H9 (cell line): ENCODE data around the gene KCMF1. TPM values are rescaled to one million over a fixed set of nuclear protein-coding genes. Genes with fewer than 3 reads are reported as not detected.

Experiments used
- DNase-seq: peaks from one replicate; pipeline ENCODE4 v3.0.0-alpha.2; 2017
- H2AFZ ChIP-seq: one replicate; pipeline ENCODE4 v1.6.1; 2013; ENCODE audit warnings: mild to moderate bottlenecking, low read length, control low read depth, moderate library complexity
- H2AK5ac ChIP-seq: 2 replicates; pipeline ENCODE4 v1.6.1; 2013; ENCODE audit warnings: low read length, control low read depth, mixed read lengths; ENCODE audit not compliant: insufficient read length
- H2BK120ac ChIP-seq: one replicate; pipeline ENCODE4 v1.6.1; 2013; ENCODE audit warnings: low read depth, mild to moderate bottlenecking, low read length, control low read depth, inconsistent platforms; ENCODE audit not compliant: poor library complexity, severe bottlenecking
- H2BK12ac ChIP-seq: 2 replicates; pipeline ENCODE4 v1.6.1; 2013; ENCODE audit warnings: low read length, control low read depth, mixed read lengths, low read depth; ENCODE audit not compliant: insufficient read length
- H2BK15ac ChIP-seq: 2 replicates; pipeline ENCODE4 v1.6.1; 2013; ENCODE audit warnings: low read depth, low read length, control low read depth
- H2BK20ac ChIP-seq: one replicate; pipeline ENCODE4 v1.6.1; 2013; ENCODE audit warnings: low read depth, mild to moderate bottlenecking, low read length, control low read depth, inconsistent platforms; ENCODE audit not compliant: poor library complexity, severe bottlenecking
- H2BK5ac ChIP-seq: 2 replicates; pipeline ENCODE4 v1.6.1; 2013; ENCODE audit warnings: low read length, control low read depth, mixed read lengths; ENCODE audit not compliant: insufficient read length
- H3K14ac ChIP-seq: 2 replicates; pipeline ENCODE4 v1.6.1; 2013; ENCODE audit warnings: low read length, control low read depth; ENCODE audit not compliant: insufficient read depth
- H3K18ac ChIP-seq: 2 replicates; pipeline ENCODE4 v1.6.1; 2013; ENCODE audit warnings: low read depth, mild to moderate bottlenecking, mixed read lengths, low read length, control low read depth; ENCODE audit not compliant: insufficient read length
- H3K23ac ChIP-seq: 2 replicates; pipeline ENCODE4 v1.6.1; 2013; ENCODE audit warnings: low read length, control low read depth, mixed read lengths, low read depth; ENCODE audit not compliant: insufficient read length
- H3K23me2 ChIP-seq: 2 replicates; pipeline ENCODE4 v1.6.1; 2013; ENCODE audit warnings: low read depth, mild to moderate bottlenecking, mixed read lengths, low read length, control low read depth; ENCODE audit not compliant: insufficient read length, poor library complexity, severe bottlenecking
- H3K27ac ChIP-seq: 2 replicates; pipeline ENCODE4 v1.5.1; 2013; ENCODE audit warnings: low read length, control low read depth, mixed read lengths, low read depth; ENCODE audit not compliant: insufficient read length
- H3K27me3 ChIP-seq: 2 replicates; pipeline ENCODE4 v1.6.1; 2013; ENCODE audit warnings: low read length, control low read depth, inconsistent platforms; ENCODE audit not compliant: insufficient read depth
- H3K4ac ChIP-seq: 2 replicates; pipeline ENCODE4 v1.6.1; 2013; ENCODE audit warnings: low read depth, mild to moderate bottlenecking, control low read depth, inconsistent platforms, low read length, moderate library complexity
- H3K4me1 ChIP-seq: 2 replicates; pipeline ENCODE4 v1.6.1; 2013; ENCODE audit warnings: low read length, control low read depth, inconsistent platforms; ENCODE audit not compliant: insufficient read depth
- H3K4me2 ChIP-seq: 2 replicates; pipeline ENCODE4 v1.6.1; 2013; ENCODE audit warnings: low read length, control low read depth, mixed read lengths; ENCODE audit not compliant: insufficient read length, insufficient read depth
- H3K56ac ChIP-seq: 2 replicates; pipeline ENCODE4 v1.6.1; 2013; ENCODE audit warnings: low read depth, mild to moderate bottlenecking, mixed read lengths, low read length, control low read depth; ENCODE audit not compliant: insufficient read length
- H3K79me1 ChIP-seq: 2 replicates; pipeline ENCODE4 v1.6.1; 2013; ENCODE audit warnings: low read depth, mild to moderate bottlenecking, moderate library complexity, low read length, control low read depth, inconsistent platforms; ENCODE audit not compliant: insufficient read depth, poor library complexity, severe bottlenecking
- H3K79me2 ChIP-seq: 2 replicates; pipeline ENCODE4 v1.6.1; 2013; ENCODE audit warnings: low read length, control low read depth, inconsistent platforms; ENCODE audit not compliant: insufficient read depth
- H3K9ac ChIP-seq: 2 replicates; pipeline ENCODE4 v1.6.1; 2013; ENCODE audit warnings: low read length, control low read depth, mixed read lengths; ENCODE audit not compliant: insufficient read length; ENCODE audit errors: extremely low read depth
- H3K9me3 ChIP-seq: one replicate; pipeline ENCODE4 v1.6.1; 2013; ENCODE audit warnings: low read depth, low read length, inconsistent platforms; ENCODE audit not compliant: control insufficient read depth
- H3T11ph ChIP-seq: one replicate; pipeline ENCODE4 v1.6.1; 2013; ENCODE audit warnings: mild to moderate bottlenecking, low read length, control low read depth, inconsistent platforms
- H4K20me1 ChIP-seq: one replicate; pipeline ENCODE4 v1.6.1; 2013; ENCODE audit not compliant: control insufficient read depth, insufficient read length, insufficient read depth
- H4K5ac ChIP-seq: 2 replicates; pipeline ENCODE4 v1.6.1; 2013; ENCODE audit warnings: low read depth, mild to moderate bottlenecking, mixed read lengths, low read length, control low read depth; ENCODE audit not compliant: insufficient read length
- H4K8ac ChIP-seq: replicated peaks from 2 replicates; pipeline ENCODE4 v1.6.1; 2013; ENCODE audit warnings: low read length, control low read depth, mixed read lengths, low read depth; ENCODE audit not compliant: insufficient read length
- H4K91ac ChIP-seq: 2 replicates; pipeline ENCODE4 v1.6.1; 2013; ENCODE audit warnings: low read depth, mild to moderate bottlenecking, moderate library complexity, mixed read lengths, low read length, control low read depth; ENCODE audit not compliant: insufficient read length
- H3K27ac Mint-ChIP-seq, 3 experiments: 2 replicates in 2 of 3; 3 replicates in 1 of 3; pipeline ENCODE4 v1.8.0; 2020 to 2021; ENCODE audit warnings: mixed read lengths in 3 of 3, mild to moderate bottlenecking in 1 of 3, moderate library complexity in 1 of 3
- H3K27me3 Mint-ChIP-seq: 2 replicates; pipeline ENCODE4 v1.8.0; 2021; ENCODE audit warnings: low read depth, mild to moderate bottlenecking, moderate library complexity, mixed read lengths
- H3K36me3 Mint-ChIP-seq, 3 experiments: 2 replicates in 2 of 3; 3 replicates in 1 of 3; pipeline ENCODE4 v1.8.0; 2020 to 2021; ENCODE audit warnings: low read depth in 3 of 3, mixed read lengths in 3 of 3; ENCODE audit not compliant: insufficient read depth in 1 of 3
- H3K4me1 Mint-ChIP-seq, 2 experiments: 2 replicates each; pipeline ENCODE4 v1.8.0; 2020; ENCODE audit warnings: mixed read lengths in 2 of 2
- H3K4me3 Mint-ChIP-seq, 2 experiments: 2 replicates in 1 of 2; 3 replicates in 1 of 2; pipeline ENCODE4 v1.8.0; 2020 to 2021; ENCODE audit warnings: mild to moderate bottlenecking in 2 of 2, mixed read lengths in 2 of 2, moderate library complexity in 1 of 2
- H3K9me3 Mint-ChIP-seq, 2 experiments: 2 replicates in 1 of 2; 3 replicates in 1 of 2; pipeline ENCODE4 v1.8.0; 2020; ENCODE audit warnings: mild to moderate bottlenecking in 2 of 2, mixed read lengths in 2 of 2, moderate library complexity in 1 of 2
- WGBS: extraction: QIAGEN DNeasy Blood & Tissue Kit; methylation state at CpG from one replicate; pipeline ENCODE4 v1.1.7; 2013; ENCODE audit warnings: missing lambda C conversion rate, low lambda C conversion rate, mixed read lengths; ENCODE audit not compliant: insufficient read length; ENCODE audit errors: extremely low coverage; 5-methylcytosine and 5-hydroxymethylcytosine counted together
- total RNA-seq: library from RNA; stranded (reverse); gene quantifications from 2 replicates; pipeline ENCODE4 v1.2.1, GENCODE V29; 2021
- TF ChIP-seq, protein P1 (sequence below): fragments of 200-600 bp; sonication (generic); conservative IDR thresholded peaks from 3 replicates; pipeline ENCODE4 v1.8.0; 2021; ENCODE audit warnings: antibody characterized with exemption, mild to moderate bottlenecking

The KCMF1 gene
- total RNA-seq, 1 experiment from 2014 or later = 113 TPM

DNA sequence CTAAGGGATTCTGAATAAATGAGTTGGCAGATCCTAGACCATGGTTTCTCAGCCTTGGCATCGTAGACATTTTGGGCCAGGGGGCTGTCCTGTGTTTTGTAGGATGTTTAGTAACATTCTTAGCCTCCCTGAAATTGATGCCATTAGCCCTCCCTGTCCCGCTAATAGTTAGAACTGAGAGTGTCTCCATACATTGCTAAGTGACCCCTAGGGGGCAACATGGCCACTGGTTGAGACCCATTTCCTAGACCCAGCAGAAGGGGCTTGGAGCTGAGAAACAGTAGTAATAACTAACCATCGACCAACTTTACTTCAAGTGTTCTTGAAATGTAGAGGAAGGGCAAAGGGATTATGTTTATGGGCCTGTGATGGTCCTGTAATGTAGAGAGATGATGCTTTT is 40.8 kb downstream of the KCMF1 start:
- peak; percentile 56 for DNase-seq
- H3K27me3 Mint-ChIP-seq = no peaks in the 10 kb centered on the region; the same call in 1 of the 2 replicates
- peaks cover 15% of the 10 kb centered on the region; the same call in 1 of the 2 replicates for H3K79me2 ChIP-seq
- H2BK15ac ChIP-seq = no peak overlapping the region
- no peaks in the 10 kb centered on the region for H3K79me1 ChIP-seq
- H3T11ph ChIP-seq = no peak overlapping the region
- H3K56ac ChIP-seq = no peak overlapping the region
- H3K23me2 ChIP-seq = no peaks in the 10 kb centered on the region
- no peak overlapping the region for H2BK20ac ChIP-seq
- H2AFZ ChIP-seq = no peak overlapping the region
- H3K4ac ChIP-seq = no peak overlapping the region
- H3K27ac Mint-ChIP-seq = 0 out of 7 replicates have a peak overlapping the region, but pooled peaks of 1 of the 3 experiments have one; percentile 4
- peaks cover 3% of the 10 kb centered on the region; the same call in 1 of the 2 replicates for H3K4me1 ChIP-seq
- peaks cover 5% of the 10 kb centered on the region in 2 experiments; a peak in 3 of 5 replicates for H3K9me3 Mint-ChIP-seq
- no peaks in the 10 kb centered on the region for H3K27me3 ChIP-seq
- TF ChIP-seq, protein P1, sequence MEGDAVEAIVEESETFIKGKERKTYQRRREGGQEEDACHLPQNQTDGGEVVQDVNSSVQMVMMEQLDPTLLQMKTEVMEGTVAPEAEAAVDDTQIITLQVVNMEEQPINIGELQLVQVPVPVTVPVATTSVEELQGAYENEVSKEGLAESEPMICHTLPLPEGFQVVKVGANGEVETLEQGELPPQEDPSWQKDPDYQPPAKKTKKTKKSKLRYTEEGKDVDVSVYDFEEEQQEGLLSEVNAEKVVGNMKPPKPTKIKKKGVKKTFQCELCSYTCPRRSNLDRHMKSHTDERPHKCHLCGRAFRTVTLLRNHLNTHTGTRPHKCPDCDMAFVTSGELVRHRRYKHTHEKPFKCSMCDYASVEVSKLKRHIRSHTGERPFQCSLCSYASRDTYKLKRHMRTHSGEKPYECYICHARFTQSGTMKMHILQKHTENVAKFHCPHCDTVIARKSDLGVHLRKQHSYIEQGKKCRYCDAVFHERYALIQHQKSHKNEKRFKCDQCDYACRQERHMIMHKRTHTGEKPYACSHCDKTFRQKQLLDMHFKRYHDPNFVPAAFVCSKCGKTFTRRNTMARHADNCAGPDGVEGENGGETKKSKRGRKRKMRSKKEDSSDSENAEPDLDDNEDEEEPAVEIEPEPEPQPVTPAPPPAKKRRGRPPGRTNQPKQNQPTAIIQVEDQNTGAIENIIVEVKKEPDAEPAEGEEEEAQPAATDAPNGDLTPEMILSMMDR = peak; percentile 73
- H4K91ac ChIP-seq = no peak overlapping the region
- H2BK5ac ChIP-seq = no peak overlapping the region
- no peak overlapping the region for H3K4me3 Mint-ChIP-seq
- H3K9ac ChIP-seq = no peak overlapping the region
- no peak overlapping the region for H4K5ac ChIP-seq
- no peak overlapping the region for H2BK120ac ChIP-seq
- H3K18ac ChIP-seq = no peak overlapping the region
- H3K9me3 ChIP-seq = no peaks in the 10 kb centered on the region
- H4K8ac ChIP-seq = no peak overlapping the region
- no peak overlapping the region for H3K27ac ChIP-seq
- H2BK12ac ChIP-seq = no peak overlapping the region
- H3K4me2 ChIP-seq = no peak overlapping the region
- H3K23ac ChIP-seq = no peak overlapping the region
- H3K36me3 Mint-ChIP-seq = peaks cover 10 to 24% (median 14%) of the 10 kb centered on the region in 3 experiments; a peak in 6 of 7 replicates
- peaks cover 44 to 50% of the 10 kb centered on the region in 2 experiments for H3K4me1 Mint-ChIP-seq
- no peaks in the 10 kb centered on the region for H4K20me1 ChIP-seq
- no CpG with 5 or more reads among the region's 3 CpGs for WGBS
- no peak overlapping the region for H2AK5ac ChIP-seq
- H3K14ac ChIP-seq = no peak overlapping the region
